NCI-H2171 (cell line): ENCODE results near the gene SULT1A2.
"Not testable (repeated sequence)": the region's sequence is repeated elsewhere in the genome, so short reads cannot be mapped to it uniquely, and the experiment has no call there.

ENCODE experiments used
- DNase-seq: peaks from one replicate; lab custom pipeline; 2025; lab: John Stamatoyannopoulos, UW

The SULT1A2 gene

DNA sequence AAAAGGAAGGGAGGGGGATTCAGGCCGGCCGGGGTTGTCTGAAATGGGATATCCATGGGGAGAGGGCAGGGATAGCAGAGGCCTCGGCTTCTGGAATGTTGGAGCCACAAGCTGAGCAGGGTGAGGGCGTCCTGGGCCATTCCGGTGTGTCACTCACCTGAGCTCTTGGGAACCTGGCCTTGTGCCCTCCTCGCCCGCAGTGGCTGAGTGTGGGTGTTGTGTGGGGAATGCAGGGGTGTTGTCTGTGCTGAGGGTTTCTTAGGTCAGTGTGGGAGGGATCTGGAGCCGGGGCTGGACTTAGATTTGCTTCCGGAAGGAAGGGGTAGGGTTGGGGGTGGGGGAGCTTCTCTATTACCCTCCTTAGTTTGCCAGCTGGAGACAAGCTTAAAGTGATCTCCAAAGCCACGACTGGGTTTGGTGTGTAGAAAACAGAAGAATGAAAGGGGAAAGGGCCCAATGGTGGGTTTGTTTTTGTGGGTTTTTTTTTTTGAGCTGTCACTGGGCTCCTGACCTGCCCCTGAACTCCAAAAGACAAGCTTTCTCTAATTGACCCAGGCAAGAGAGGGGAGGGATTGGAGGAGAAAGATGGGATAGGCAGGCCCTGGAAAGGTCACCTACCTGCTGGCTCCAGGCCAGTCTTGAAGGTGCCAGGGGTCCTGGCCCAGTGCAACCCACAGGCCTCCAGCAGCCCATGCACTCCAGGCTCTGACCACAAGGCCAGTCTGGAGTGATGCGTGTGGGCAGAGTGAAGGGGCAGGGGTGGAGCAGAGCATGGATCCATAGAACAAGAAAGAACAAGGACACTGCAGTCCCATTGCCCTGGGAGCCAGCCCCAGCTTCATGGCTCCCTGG lies at the start of gene SULT1A2:
TSS of gene SULT1A2 (minus strand) at position 211 of the 852 bp plus-strand sequence. CDS start 1,120 bp downstream, outside the sequence.
- no peak for DNase-seq

DNA sequence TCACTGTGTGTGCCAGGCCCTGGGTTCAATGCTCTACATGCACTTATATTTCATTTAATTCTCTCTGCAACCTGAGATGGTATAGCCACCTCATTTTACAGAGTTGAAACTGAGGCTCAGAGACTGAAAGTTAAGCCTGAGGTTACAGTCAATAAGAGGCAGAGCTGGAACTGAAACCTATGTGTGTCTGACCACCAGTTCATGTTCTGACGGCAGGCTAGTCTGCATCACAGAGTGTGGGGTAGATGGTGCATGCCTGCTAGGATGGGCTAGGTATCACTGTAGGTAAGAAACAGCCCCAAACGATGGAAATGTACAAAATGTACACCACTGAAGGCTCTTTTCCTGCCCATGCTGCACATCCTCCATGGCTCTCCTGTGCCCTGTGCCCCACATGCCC lies 43.1 kb upstream of the SULT1A2 start:
- not testable (repeated sequence) for DNase-seq

DNA sequence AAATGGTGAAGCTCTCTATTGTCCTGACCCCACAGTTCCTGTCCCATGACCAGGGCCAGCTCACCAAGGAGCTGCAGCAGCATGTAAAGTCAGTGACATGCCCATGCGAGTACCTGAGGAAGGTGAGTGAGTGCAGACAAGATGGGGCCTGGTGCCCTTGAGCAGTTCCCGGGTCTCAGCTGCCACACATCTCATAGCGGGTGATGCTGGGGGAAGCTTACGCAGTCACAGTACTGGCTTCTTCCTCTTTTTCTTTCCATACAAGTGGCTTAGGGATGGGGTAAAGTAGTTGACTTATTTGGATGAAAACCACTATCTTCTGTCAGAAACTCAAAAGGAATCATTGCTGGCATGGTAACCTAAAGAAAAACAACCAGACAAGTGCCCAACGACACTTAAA lies 41.5 kb upstream of the SULT1A2 start:
- DNase-seq, result not testable (repeated sequence)

DNA sequence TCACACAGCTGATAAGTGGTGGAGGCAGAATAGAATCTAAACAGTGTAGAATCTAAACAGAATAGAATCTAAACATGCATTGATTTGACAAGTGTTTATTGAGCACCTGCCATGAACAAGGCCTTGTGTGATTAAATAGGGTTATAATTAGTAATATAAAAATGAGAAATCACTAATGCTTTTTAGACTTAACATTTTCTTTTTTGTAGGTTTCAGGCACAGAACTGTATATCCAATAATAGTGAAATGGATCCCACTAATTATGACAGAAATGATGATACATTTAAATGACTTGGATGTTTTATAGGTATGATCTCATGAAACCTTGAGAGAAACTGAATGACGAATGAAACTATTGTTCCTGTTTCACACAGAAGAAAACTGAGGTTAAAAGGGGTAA lies 40.9 kb upstream of the SULT1A2 start, which contains the start of gene NPIPB8:
TSS of gene NPIPB8 (plus strand) at position 301 of the 400 bp plus-strand sequence. CDS start 296 bp downstream, outside the sequence.
- not testable (repeated sequence) for DNase-seq

DNA sequence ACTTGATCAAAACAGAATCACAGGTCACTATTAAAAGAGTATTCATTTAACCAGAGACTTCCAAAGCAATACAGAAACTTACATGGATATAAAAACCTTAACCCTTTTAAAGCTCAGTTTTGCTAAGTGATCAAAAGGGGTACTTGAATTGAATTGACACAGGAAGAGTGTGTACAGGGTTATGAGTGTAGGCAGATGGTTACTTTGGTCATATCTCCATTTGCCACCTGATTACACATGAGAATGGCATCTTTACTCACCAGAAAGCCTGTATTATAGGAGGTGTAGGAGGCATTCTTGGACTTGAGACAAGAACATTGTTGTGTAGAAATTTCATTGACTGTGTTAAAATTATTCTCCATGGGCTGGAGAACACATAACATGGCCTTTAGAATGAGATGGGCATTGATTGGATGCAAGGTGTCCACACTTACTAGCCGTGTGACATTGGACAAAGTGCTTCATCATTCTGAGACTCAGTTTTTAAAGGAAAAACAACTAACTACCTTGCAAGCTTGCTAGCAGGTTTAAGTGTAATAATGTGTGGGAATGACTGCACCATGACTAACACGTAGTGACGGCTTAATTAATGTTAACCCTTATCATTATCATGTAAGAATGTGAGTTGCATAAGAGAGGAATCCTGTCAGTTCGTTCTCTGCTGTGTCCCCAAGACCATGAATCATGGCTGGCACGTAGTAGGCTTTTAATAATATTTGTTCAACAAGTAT lies 39.4 kb upstream of the SULT1A2 start:
- DNase-seq, result not testable (repeated sequence)

DNA sequence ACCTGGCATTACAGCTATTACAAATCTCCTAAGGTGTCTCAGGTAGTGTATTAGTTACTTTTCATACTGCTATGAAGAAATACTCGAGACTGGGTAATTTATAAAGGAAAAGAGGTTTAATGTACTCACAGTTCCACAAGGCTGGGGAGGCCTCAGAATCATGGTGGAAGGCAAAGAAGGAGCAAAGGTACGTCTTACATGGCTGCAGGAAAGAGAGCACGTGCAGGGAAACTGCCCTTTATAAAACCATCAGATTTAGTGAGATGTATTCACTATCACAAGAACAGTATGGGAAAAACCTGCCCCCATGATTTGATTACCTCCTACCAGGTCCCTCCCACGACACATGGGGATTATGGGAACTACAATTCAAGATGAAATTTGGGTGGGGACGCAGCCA lies 34.1 kb upstream of the SULT1A2 start:
- not testable (repeated sequence) for DNase-seq

DNA sequence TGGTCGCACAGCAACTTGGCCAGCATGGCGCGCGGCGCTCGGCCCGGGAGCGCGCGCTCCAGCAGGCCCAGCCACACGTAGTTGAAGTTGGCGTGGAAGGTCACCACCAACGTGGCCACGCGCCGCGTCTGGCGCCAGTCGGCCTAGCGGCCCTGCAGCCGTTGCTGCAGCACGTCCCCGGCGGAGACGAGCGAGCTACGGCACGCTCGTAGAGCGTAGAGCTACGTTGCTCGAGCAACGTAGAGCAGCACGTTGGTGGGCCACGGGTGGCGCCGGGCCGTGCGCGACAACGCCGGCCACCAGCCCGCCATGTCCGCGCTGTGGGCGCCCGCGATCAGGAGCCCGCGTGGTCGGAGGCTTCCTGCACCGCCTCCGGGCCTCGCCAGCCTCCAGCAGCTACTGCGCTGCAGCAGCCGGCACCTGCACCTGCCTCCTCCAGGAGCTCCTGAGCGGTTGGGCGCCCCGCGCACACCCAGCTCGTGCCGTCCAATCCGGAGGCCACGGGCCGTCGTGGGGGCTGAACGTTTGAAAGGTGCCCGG lies 26.4 kb upstream of the SULT1A2 start:
- peak; percentile 80 for DNase-seq

DNA sequence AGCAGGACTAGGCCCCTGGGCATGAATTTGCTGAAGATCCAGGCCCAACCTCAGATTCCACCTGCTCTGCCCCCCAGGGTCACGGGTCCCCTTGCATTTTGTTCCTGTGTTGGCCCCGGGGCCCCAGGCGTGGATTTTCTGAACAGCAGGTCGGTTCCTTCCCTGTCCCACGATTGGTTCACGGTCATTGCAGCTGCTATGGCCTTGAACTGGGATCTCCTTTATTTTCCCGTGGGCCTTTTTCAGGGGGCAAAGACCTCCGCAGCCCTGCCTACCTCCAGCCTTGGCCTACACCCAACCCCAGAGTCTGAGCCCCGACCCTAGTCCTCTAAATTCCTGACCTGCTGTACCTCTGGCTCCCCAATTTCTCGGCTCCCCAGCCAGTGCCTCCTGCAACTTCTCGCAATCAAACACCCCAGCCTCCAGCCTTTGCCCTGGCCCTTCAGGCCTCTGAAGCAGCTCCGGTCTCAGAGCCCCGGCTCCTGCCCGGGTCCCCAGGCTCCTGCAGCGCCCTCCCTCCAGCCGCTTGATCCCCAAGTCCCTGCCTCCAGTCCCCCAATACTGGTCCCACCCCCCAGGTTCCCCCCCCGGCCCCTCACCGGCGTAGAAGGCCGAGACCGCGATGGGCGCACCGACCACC lies 25.8 kb upstream of the SULT1A2 start:
- DNase-seq, result not testable (repeated sequence)

DNA sequence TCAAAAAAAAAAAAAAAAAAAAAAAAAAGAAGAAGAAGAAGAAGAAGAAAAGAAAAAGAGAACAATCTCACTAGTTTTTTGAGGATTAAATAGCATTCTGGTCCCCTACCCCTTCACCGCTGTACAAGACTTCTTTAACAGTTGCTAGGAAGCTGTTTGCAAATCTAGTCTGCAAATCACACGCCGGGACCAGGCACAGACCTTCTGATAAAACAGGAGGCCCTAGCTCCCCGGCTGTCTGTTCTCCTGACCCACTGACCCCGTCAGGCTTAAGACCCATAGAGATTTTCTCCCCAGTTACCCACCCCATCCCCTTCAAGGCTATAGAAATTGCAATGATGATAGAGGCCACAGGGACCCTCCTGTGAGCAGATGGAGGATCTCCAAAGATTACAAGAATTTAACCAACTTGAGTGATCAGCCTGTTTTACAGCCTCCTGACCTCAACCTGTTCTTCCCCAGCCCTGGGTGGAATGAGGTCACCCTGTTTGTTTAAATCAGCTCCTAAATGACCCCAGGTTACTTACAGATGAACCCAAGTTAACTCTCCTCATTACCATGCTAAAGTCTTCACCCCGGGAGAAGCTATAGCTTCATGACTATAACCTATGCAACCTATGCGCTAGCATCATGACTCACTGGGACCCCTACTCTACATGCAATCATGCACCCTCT lies 24.8 kb upstream of the SULT1A2 start:
- no peak for DNase-seq

DNA sequence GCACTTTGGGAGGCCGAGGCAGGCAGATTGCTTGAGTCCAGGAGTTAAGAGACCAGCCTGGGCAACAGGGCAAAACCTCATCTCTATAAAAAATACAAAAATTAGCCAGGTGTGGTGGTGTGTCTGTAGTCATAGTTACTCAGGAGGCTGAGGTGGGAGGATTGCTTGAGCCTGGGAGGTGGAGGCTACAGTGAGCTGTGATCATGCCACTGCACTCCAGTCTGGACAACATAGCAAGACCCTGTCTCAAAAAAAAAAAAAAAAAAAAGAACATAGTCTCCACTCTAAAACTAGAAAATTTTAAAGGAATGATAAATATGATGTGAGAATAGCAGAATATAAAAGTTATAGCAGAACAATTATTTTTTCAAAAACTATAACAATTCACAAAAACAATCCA lies 23.5 kb upstream of the SULT1A2 start:
- not testable (repeated sequence) for DNase-seq

DNA sequence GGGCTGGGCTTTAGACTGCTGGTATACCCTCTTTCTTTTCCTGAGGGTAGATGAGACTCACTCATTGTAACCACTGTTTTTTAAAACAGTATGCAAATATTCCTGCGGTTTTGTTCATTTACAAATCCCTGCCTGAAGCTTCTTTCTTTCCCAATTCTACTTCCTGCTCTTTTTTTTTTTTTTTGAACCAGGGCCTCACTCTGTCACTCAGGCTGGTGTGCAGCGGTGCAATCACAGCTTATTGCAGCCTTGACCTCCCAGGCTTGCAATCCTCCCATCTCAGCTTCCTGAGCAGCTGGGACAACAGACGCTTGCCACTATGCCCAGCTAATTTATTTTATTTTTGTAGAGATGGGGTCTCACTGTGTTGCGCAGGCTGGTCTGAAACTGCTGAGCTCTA lies 21.0 kb upstream of the SULT1A2 start:
- DNase-seq, result no peak

DNA sequence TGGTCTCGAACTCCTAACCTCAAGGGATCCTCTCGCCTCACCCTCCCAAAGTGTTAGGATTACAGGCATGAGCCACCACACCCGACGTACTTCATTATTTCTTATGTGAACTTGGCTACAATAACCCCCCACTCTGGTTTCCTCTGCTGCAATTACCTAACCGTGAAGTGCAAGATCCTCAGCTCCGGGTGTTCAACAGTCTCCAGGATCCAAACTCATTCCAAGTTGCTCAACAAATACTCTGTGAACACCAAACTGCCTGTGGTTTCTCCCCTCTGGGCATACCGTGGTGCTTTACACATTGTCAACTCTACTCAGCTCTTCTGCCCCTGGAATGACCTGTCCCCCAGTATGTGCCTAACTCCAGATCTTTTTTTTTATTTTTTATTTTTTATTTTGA lies 19.8 kb upstream of the SULT1A2 start:
- DNase-seq, result no peak

DNA sequence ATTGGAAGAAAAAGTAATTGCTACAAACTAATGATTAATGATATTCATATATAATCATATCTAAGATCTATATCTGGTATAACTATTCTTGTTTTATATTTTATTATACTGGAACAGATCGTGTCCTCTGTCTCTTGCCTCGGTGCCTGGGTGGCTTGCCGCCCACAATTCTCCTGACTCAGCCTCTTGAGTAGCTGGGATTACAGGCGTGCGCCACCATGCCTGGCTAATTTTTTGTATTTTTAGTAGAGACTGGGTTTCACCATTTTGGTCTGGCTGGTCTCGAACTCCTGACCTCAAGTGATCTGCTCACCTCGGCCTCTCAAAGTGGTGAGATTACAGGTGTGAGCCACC lies 19.4 kb upstream of the SULT1A2 start:
- DNase-seq, result not testable (repeated sequence)

DNA sequence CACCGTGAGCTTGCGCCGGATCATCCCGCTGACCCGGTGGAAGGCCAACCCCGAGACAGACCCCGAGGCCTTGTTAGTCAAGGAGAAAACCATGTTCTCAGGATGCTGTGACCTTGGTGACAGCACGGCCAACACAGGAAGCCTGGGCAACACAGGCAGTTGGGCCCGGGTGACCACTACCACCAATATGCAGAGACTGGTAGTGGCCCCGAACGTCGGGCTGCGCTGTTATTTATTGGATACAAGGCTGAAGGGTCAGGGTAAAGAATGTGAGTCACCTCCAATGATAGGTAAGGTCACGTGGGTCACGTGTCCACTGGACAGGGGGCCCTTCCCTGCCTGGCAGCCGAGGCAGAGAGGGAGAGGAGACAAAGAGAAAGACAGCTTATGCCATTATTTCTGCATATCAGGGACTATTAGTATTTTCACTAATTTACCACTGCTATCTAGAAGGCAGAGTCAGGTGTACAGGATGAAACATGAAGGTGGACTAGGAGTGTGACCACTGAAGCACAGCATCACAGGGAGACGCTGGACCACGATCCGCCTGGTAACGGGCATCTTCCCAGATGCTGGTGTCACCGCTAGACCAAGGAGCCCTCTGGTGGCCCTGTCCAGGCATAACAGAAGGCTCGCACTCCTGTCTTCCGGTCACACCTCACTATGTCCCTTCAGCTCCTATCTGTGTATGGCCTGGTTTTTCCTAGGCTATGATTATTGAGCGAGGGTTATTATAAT lies 18.8 kb upstream of the SULT1A2 start:
- DNase-seq, result not testable (repeated sequence)

DNA sequence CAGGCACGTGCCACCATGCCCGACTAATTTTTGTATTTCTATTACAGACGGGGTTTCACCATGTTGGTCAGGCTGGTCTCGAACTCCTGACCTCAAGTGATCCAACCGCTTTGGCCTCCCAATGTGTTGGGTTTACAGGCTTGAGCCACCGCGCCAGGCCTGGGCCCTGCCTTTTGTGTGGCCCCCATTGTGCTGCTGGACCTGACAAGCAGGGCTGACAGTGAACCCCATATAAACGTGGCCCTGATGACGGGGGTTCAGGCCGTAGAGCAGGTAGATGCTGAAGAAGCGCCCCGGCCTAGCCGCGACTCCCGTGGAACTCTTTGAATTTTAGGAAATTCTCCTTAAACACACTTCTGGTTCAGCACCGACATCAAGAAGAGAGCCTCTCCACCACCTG lies 17.7 kb upstream of the SULT1A2 start:
- DNase-seq, result not testable (repeated sequence)

DNA sequence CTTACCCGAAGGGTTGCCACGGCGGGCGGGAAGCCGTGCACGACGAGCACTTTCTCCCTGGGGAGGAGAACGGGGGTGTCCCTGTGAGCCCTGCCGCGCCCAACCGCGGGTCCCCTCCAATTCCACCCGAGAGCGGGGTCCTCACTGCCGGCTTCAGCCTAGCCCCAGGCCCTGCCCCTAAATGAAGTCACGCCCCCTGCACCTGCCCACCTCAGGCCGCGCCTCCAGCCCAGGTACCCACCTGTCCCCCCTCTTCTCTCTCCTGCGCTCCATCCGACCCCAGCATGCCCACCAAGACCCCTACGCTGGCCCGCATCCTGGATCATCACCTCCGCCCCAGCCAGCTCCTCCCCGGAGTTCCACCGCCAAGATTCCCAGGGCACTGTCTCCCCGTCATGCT lies 17.1 kb upstream of the SULT1A2 start:
- not testable (repeated sequence) for DNase-seq

DNA sequence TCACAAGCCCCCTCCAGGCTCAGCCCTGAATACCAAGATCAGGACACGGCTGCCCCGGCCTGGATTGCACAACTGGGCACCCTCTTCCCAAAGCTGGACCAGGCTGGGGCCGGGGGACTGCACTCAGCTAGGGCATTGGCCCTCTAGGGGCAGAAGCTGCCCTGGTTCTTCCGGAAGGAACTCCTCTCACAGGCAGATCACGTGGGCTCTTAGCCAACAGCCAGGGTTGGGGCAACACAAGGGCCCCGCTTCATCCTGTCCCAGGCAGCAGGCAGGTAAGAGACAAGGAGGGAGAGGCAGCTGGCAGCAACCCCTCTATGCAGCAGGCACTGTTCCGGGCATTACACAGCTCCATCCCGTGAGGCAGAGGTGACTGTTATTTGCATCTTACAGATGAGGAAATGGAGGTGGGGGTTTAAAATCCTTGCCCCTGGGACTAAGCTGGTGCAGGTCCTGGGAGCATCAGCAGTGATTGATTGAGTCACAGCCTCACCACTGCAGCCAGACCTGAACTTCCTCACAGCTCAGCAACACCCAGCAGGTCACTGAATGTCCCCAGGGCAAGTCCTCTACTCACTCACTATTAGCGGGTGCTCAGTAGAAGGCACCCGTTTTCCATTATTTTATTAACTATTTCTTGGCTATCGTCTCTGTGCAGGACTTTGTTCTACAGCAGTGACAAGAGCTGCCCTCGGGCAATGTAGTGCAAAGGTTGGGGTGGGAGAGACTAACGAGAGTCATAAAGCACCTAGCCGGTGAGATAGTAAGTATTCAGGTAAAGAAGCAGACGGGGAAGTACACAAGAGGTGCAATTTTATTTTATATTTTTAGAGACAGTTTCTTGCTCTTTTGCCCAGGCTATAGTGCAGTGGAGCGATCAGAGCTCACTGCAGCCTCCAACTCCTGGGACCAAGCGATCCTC lies 15.8 kb upstream of the SULT1A2 start:
- DNase-seq, result not testable (repeated sequence)

DNA sequence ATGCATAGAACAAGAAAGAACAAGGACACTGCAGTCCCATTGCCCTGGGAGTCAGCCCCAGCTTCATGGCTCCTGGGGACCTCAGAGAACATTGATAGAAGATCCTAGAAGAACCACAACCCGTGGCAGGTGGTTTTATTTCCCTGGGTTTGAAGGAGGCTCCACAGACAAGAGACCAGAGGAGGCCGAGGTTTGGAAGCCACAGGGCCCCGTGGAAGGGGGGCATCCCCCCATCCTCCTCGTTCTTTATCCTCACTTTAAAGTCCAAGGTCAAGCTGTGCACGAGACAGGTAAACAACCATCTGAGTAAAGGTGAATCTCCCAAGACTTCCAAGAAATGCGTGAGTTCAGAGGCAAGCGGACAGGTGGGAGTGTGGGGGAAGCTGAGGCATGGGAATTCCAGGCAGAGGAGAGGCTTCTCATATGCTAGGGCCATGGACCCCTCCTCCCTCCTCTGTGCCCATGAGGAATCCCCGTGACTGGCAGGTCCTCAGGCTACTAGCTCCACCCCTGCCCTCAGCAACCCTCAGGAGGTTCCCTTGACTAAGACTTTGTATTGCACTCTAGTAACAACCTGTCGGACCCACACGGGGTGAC lies 13.8 kb upstream of the SULT1A2 start:
- no peak for DNase-seq
